ENCODE results near the gene GNG7.
A peak's percentile ranks its signal among the peaks of the same experiment; 100 is the strongest.

The GNG7 gene

DNA sequence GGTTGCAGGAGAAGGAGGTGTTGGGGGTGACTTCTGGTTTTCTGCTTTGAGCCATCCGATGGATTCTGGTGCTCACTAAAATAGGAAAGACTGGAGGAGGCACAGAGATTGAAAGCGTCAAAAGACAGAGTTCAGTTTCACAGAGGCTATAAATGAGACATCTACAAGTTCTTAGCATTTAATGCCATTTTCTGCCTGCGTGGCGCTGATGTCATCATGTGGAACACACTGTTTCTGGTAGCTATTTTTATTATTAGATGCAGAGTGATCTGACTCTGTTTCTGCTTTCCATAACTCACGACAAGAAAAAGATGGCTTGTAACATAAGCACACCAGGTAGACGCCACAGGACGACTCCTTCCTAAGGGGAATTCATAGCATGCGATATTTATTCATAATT, 40.6 kb upstream of the GNG7 start:
- no peak for DNase-seq (ENCODE audit: extremely low spot score)
- POLR2A ChIA-PET, result no interaction called here

DNA sequence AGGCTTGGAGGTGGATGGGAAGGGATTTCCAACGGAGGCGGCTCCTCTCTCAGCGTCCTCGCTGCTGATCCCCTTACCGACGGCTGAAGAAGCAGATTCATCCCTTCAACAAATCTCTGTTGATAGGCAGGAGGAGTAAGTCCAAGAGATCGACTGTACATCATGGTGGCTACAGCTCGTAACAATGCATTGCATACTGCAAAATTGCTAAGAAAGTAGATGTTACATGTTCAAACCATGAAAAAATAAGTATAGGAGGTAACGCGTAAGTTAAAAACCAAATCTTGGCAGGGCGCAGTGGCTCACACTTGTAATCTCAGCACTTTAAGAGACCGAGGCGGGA, 37.8 kb upstream of the GNG7 start:
- ChIA-PET POLR2A (interaction anchor here (1.1 to 1.6 kb wide), 2 partner anchors 10 to 43 kb away, joined by 3 to 5 read pairs; partner anchors contain the start of gene SGTA), CTCF (no interaction called here)
- TF ChIP-seq ELF4 (IDR thresholded peaks at IDR 0.05) (no peak), BHLHE40 (IDR thresholded peaks at IDR 0.05; ENCODE audit: borderline replicate concordance) (no peak), ARNT (IDR thresholded peaks at IDR 0.05) (no peak), SP1 (IDR thresholded peaks at IDR 0.05) (no peak), FOXM1 (IDR thresholded peaks at IDR 0.05; ENCODE audit: borderline replicate concordance) (no peak), SUZ12 (IDR thresholded peaks at IDR 0.05) (no peak), NFRKB (IDR thresholded peaks at IDR 0.05) (no peak), L3MBTL2 (conservative IDR thresholded peaks at IDR 0.05) (no peak), FOXK2 (IDR thresholded peaks at IDR 0.05) (no peak), TARDBP (IDR thresholded peaks at IDR 0.05) (no peak), LEF1 (IDR thresholded peaks at IDR 0.05; ENCODE audit: borderline replicate concordance) (no peak), FOXA1 (IDR thresholded peaks at IDR 0.05) (no peak), ZNF384 (IDR thresholded peaks at IDR 0.05) (no peak)
- TF ChIP-seq, protein P1, sequence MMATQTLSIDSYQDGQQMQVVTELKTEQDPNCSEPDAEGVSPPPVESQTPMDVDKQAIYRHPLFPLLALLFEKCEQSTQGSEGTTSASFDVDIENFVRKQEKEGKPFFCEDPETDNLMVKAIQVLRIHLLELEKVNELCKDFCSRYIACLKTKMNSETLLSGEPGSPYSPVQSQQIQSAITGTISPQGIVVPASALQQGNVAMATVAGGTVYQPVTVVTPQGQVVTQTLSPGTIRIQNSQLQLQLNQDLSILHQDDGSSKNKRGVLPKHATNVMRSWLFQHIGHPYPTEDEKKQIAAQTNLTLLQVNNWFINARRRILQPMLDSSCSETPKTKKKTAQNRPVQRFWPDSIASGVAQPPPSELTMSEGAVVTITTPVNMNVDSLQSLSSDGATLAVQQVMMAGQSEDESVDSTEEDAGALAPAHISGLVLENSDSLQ (IDR thresholded peaks at IDR 0.05), result no peak
- DNase-seq (ENCODE audit: extremely low spot score), result no peak

More for the DNA sequence above, 40.6 kb upstream of the GNG7 start:
- TF ChIP-seq, protein P1 (IDR thresholded peaks at IDR 0.05), result no peak
- TF ChIP-seq SUZ12 (IDR thresholded peaks at IDR 0.05) (no peak), FOXM1 (IDR thresholded peaks at IDR 0.05; ENCODE audit: borderline replicate concordance) (no peak), ARNT (IDR thresholded peaks at IDR 0.05) (no peak), NFRKB (IDR thresholded peaks at IDR 0.05) (no peak), ZNF384 (IDR thresholded peaks at IDR 0.05) (no peak), BHLHE40 (IDR thresholded peaks at IDR 0.05; ENCODE audit: borderline replicate concordance) (no peak), HDGF (IDR thresholded peaks at IDR 0.05; ENCODE audit: borderline replicate concordance) (no peak), L3MBTL2 (conservative IDR thresholded peaks at IDR 0.05) (no peak)
- CTCF ChIA-PET, result no interaction called here

DNA sequence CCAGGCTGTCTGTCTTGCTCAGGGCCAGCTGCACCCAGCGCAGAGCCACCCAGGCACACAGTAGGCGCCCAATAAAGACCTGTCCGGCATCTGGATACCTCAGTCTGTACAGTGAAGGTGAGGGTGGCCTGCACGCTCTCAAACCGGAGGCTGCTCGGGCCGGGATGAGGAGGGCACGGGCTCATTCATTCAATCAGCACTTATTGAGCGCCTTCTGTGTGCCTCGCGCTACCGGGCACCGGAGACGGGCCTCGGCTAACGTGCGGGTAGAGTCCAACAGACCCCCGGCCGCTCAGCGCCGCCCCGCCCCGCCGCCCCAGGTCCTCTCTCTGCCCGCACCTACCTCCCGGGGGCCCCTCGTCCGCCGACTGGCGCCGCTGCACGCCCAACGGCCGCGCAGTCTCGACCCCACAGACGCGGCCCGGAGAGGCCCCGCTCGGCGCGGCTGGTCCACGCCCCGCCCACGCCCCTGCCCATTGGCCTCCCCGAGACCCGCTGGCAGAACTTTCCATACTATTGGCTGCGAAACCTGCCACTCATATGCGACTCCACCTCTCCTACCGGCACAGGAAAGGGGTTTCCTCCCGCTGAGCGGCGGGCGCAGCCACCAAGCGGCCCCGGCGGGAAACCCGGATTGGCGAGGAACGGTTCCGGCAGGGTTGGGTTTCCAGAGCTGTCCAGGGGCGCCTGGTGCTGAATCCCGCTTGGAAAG, 37.3 kb upstream of the GNG7 start, which contains the start of gene SLC39A3:
TSS of gene SLC39A3 (minus strand) at position 416 of the 712 bp plus-strand sequence. CDS start 2,760 bp downstream, outside the sequence.
- TF ChIP-seq SP1 (IDR thresholded peaks at IDR 0.05) (no peak), ZNF384 (IDR thresholded peaks at IDR 0.05) (no peak), NFRKB (IDR thresholded peaks at IDR 0.05) (no peak), FOXM1 (IDR thresholded peaks at IDR 0.05; ENCODE audit: borderline replicate concordance) (peak; percentile 77; the same call in 1 of the 2 replicates), TARDBP (IDR thresholded peaks at IDR 0.05) (peak; percentile 53; the same call in 1 of the 2 replicates), ARNT (IDR thresholded peaks at IDR 0.05) (peak; percentile 69), CTBP1 (IDR thresholded peaks at IDR 0.05; ENCODE audit: borderline replicate concordance) (peak; percentile 91)
- TF ChIP-seq, protein P1 (IDR thresholded peaks at IDR 0.05), result peak; percentile 99
- POLR2A ChIA-PET, result interaction anchor here (1.0 to 1.6 kb wide), 3 partner anchors 10 to 44 kb away, joined by 3 to 5 read pairs (median 3); partner anchors contain the start of gene SGTA
- peak; percentile 99 for DNase-seq (ENCODE audit: extremely low spot score)
- CTCF ChIA-PET, result interaction anchor here (1.2 kb wide), 1 partner anchor 10 kb away, joined by 5 read pairs; no protein-coding TSS in a partner anchor

DNA sequence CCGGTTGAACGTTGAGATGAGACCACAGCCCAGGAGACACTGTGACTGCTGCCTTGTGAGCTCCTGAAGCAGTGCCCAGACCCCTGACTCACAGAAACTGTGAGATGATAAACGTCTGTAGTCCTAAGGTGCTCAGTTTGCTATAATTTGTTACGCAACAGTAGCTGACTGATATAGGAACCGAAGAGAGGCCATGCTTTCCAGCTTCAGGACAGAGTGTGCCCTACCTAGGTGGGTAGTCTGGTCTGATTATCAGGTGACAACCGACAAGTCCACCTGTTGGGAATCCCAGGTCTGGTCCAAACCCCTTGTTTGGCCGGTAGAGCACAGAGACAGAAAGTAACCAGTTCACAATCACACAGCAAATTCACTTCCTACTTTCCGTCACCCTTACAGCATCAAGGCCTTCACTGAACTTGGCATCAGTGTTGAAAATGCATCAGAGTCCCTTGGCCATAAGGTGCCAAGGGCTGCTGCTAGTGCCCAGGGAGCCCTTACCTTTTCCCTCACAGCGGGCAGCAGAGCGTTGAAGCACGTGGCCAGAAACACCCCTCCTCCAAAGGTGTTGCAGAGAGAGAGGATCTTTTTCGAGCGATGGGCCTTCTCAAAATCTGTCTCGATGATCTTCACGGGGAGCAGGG, 34.2 kb upstream of the GNG7 start:
- POLR2A ChIA-PET, result no interaction called here
- no peak for DNase-seq (ENCODE audit: extremely low spot score)
- CTCF ChIA-PET, result no interaction called here
- TF ChIP-seq ARNT (IDR thresholded peaks at IDR 0.05) (no peak), SP1 (IDR thresholded peaks at IDR 0.05) (no peak), HDGF (IDR thresholded peaks at IDR 0.05; ENCODE audit: borderline replicate concordance) (no peak), ELF4 (IDR thresholded peaks at IDR 0.05) (no peak), BHLHE40 (IDR thresholded peaks at IDR 0.05; ENCODE audit: borderline replicate concordance) (no peak), TARDBP (IDR thresholded peaks at IDR 0.05) (no peak), CTBP1 (IDR thresholded peaks at IDR 0.05; ENCODE audit: borderline replicate concordance) (no peak), NFRKB (IDR thresholded peaks at IDR 0.05) (no peak), FOXM1 (IDR thresholded peaks at IDR 0.05; ENCODE audit: borderline replicate concordance) (no peak), FOXA1 (IDR thresholded peaks at IDR 0.05) (no peak), LEF1 (IDR thresholded peaks at IDR 0.05; ENCODE audit: borderline replicate concordance) (no peak), FOXK2 (IDR thresholded peaks at IDR 0.05) (no peak), SUZ12 (IDR thresholded peaks at IDR 0.05) (no peak)

DNA sequence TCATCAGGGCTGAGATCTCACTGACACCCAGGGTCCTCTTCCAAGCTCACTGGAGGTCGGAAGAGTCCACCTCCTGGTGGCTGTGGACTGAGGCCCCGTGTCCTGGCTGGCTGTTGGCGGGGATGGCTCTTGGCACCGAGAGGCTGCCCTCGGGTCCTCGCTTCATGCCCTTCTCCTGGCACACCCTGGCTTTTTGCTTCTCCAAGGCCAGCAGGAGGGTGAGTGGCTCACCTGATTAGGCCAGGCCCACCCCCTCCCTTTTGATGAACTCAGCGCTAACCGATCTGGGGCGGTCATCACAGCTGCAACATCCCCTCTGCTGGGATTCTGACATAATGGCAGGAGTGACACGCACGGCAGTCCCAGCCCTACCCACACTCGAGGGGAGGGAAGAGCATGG, 32.9 kb upstream of the GNG7 start:
- ChIA-PET POLR2A (interaction anchor here (0.8 kb wide), 1 partner anchor 215 kb away, joined by 3 read pairs; no protein-coding TSS in a partner anchor), CTCF (no interaction called here)
- TF ChIP-seq ARNT (IDR thresholded peaks at IDR 0.05) (no peak), FOXM1 (IDR thresholded peaks at IDR 0.05; ENCODE audit: borderline replicate concordance) (no peak), TARDBP (IDR thresholded peaks at IDR 0.05) (no peak), ZNF384 (IDR thresholded peaks at IDR 0.05) (no peak), NFRKB (IDR thresholded peaks at IDR 0.05) (no peak), BHLHE40 (IDR thresholded peaks at IDR 0.05; ENCODE audit: borderline replicate concordance) (no peak), ELF4 (IDR thresholded peaks at IDR 0.05) (no peak), SP1 (IDR thresholded peaks at IDR 0.05) (no peak), L3MBTL2 (conservative IDR thresholded peaks at IDR 0.05) (no peak), FOXK2 (IDR thresholded peaks at IDR 0.05) (no peak)
- DNase-seq (ENCODE audit: extremely low spot score), result no peak
